Measurements from ENCODE around the gene DHRS9. TPM values are rescaled to one million over a fixed set of nuclear protein-coding genes. Genes with fewer than 3 reads are reported as not detected.

DHRS9 gene
- total RNA-seq, 1 experiment from 2014 or later = 0.21 TPM

GRCh38 chr2:169089182-169089581, 19.8 kb downstream of the DHRS9 start:
- H3K9me3 ChIP-seq (ENCODE audit: control insufficient read depth, insufficient read depth, low read depth, low read length) = no peaks in the 10 kb centered on the region
- H3K4me1 ChIP-seq (ENCODE audit: control insufficient read depth, insufficient read depth, low read length) = no peaks in the 10 kb centered on the region
- ChIA-PET CTCF (no interaction called here), POLR2A (no interaction called here)
- DNase-seq (ENCODE audit: low read depth, low spot score) = no peak
- in situ Hi-C loops (cut with HindIII; ENCODE audit: low pct_unique_long_range_greater_than_20kb, low sequenced_read_pairs) = no loop called here
- BruUV-seq (replicated peaks) = no TSS peak
- H3K27ac ChIP-seq (ENCODE audit: low read length) = no peak overlapping the region
- H3K4me3 ChIP-seq (ENCODE audit: low read depth in 2 of 2, low read length in 2 of 2) = no peak overlapping the region
- TF ChIP-seq POLR2AphosphoS5 (IDR thresholded peaks at IDR 0.05; ENCODE audit: low read depth, low read length) (no peak), SIN3A (IDR thresholded peaks at IDR 0.05; ENCODE audit: borderline replicate concordance, insufficient read depth, low read depth, low read length) (no peak), TCF7L2 (IDR thresholded peaks at IDR 0.05; ENCODE audit: low read depth, low read length) (no peak), REST (IDR thresholded peaks at IDR 0.05; ENCODE audit: insufficient read depth in 1 of 2, low read depth in 2 of 2, low read length in 1 of 2) (no peak), CTCF (IDR thresholded peaks at IDR 0.05) (no peak)
- H3K36me3 ChIP-seq (ENCODE audit: control insufficient read depth, insufficient read depth, low read length) = no peaks in the 10 kb centered on the region
- no peaks in the 10 kb centered on the region; the same call in 1 of the 2 replicates for H3K27me3 ChIP-seq (ENCODE audit: control insufficient read depth, insufficient read depth, low read length)
- no peak for ATAC-seq
- intact Hi-C loops (cut with micrococcal nuclease; ENCODE audit: unreplicated experiment) = no loop called here

GRCh38 chr2:169090133-169090820, 20.9 kb downstream of the DHRS9 start:
- ChIA-PET CTCF (no interaction called here), POLR2A (no interaction called here)
- Histone ChIP-seq H3K27ac (ENCODE audit: low read length) (no peak overlapping the region), H3K27me3 (ENCODE audit: control insufficient read depth, insufficient read depth, low read length) (no peaks in the 10 kb centered on the region; the same call in 1 of the 2 replicates), H3K9me3 (ENCODE audit: control insufficient read depth, insufficient read depth, low read depth, low read length) (no peaks in the 10 kb centered on the region), H3K36me3 (ENCODE audit: control insufficient read depth, insufficient read depth, low read length) (no peaks in the 10 kb centered on the region), H3K4me3 (ENCODE audit: low read depth in 2 of 2, low read length in 2 of 2) (no peak overlapping the region), H3K4me1 (ENCODE audit: control insufficient read depth, insufficient read depth, low read length) (peaks cover 3% of the 10 kb centered on the region; the same call in 1 of the 2 replicates)
- DNase-seq (ENCODE audit: low read depth, low spot score) = no peak
- ATAC-seq = no peak
- TF ChIP-seq SIN3A (IDR thresholded peaks at IDR 0.05; ENCODE audit: borderline replicate concordance, insufficient read depth, low read depth, low read length) (no peak), CTCF (IDR thresholded peaks at IDR 0.05) (no peak), REST (IDR thresholded peaks at IDR 0.05; ENCODE audit: insufficient read depth in 1 of 2, low read depth in 2 of 2, low read length in 1 of 2) (no peak), POLR2AphosphoS5 (IDR thresholded peaks at IDR 0.05; ENCODE audit: low read depth, low read length) (no peak), TCF7L2 (IDR thresholded peaks at IDR 0.05; ENCODE audit: low read depth, low read length) (no peak)
- intact Hi-C loops (cut with micrococcal nuclease; ENCODE audit: unreplicated experiment) = no loop called here
- in situ Hi-C loops (cut with HindIII; ENCODE audit: low pct_unique_long_range_greater_than_20kb, low sequenced_read_pairs) = no loop called here
- no TSS peak for BruUV-seq (replicated peaks)
